Keratinocyte (primary cell): Measurements from ENCODE around the gene RNF207. TPM values are rescaled to one million over a fixed set of nuclear protein-coding genes. Genes with fewer than 3 reads are reported as not detected.

ENCODE experiments used
- DNase-seq: peaks from one replicate; pipeline ENCODE4 v3.0.0-alpha.2; 2011; ENCODE audit warnings: low read depth, missing footprints, low spot score
- FAIRE-seq: peaks from 2 replicates; lab custom pipeline; 2011; peaks lifted over from hg19 to GRCh38; lab: Jason Lieb, UNC
- H2AFZ ChIP-seq: 2 replicates; pipeline ENCODE4 v1.6.0; 2012; ENCODE audit warnings: low read length, control low read depth, inconsistent platforms; ENCODE audit not compliant: control insufficient read depth
- H3K27ac ChIP-seq: 2 replicates; pipeline ENCODE4 v1.5.1; 2011; ENCODE audit warnings: low read length; ENCODE audit not compliant: control insufficient read depth, insufficient read depth
- H3K27me3 ChIP-seq: 3 replicates; pipeline ENCODE4 v1.6.0; 2011; ENCODE audit warnings: low read length; ENCODE audit not compliant: control insufficient read depth, insufficient read depth; ENCODE audit errors: extremely low read depth
- H3K36me3 ChIP-seq, 2 experiments: 2 replicates in 1 of 2; 3 replicates in 1 of 2; pipeline ENCODE4 v1.5.1; 2011; ENCODE audit warnings: low read length in 2 of 2, mild to moderate bottlenecking in 1 of 2; ENCODE audit not compliant: control insufficient read depth in 2 of 2, insufficient read depth in 2 of 2; ENCODE audit errors: extremely low read depth in 1 of 2
- H3K4me1 ChIP-seq: 3 replicates; pipeline ENCODE4 v1.5.1; 2011; ENCODE audit warnings: low read length; ENCODE audit not compliant: control insufficient read depth, insufficient read depth; ENCODE audit errors: extremely low read depth
- H3K4me2 ChIP-seq: 3 replicates; pipeline ENCODE4 v1.6.0; 2011; ENCODE audit warnings: low read depth, low read length; ENCODE audit not compliant: control insufficient read depth, insufficient read depth; ENCODE audit errors: extremely low read depth
- H3K4me3 ChIP-seq, 3 experiments: fragments of 200-600 bp in 1 of 3; sonication (generic) in 1 of 3; 2 replicates in 2 of 3; 3 replicates in 1 of 3; pipeline ENCODE4 v1.5.1; 2011 to 2016; ENCODE audit warnings: low read length in 3 of 3, mild to moderate bottlenecking in 3 of 3, control low read depth in 2 of 3, inconsistent platforms in 1 of 3, low read depth in 1 of 3, mixed read lengths in 1 of 3, mixed run types in 1 of 3, moderate library complexity in 1 of 3; ENCODE audit not compliant: control insufficient read depth in 2 of 3, insufficient read depth in 2 of 3; ENCODE audit errors: extremely low read depth in 1 of 3
- H3K79me2 ChIP-seq: 2 replicates; pipeline ENCODE4 v1.6.0; 2012; ENCODE audit warnings: low read length; ENCODE audit not compliant: control insufficient read depth, insufficient read depth
- H3K9ac ChIP-seq: 3 replicates; pipeline ENCODE4 v1.6.0; 2011; ENCODE audit warnings: low read length; ENCODE audit not compliant: control insufficient read depth, insufficient read depth; ENCODE audit errors: extremely low read depth
- H3K9me1 ChIP-seq: 3 replicates; pipeline ENCODE4 v1.6.0; 2011; ENCODE audit warnings: low read length; ENCODE audit not compliant: control insufficient read depth, insufficient read depth; ENCODE audit errors: extremely low read depth
- H3K9me3 ChIP-seq: 2 replicates; pipeline ENCODE4 v1.5.1; 2012; ENCODE audit warnings: low read depth, low read length; ENCODE audit not compliant: control insufficient read depth
- H4K20me1 ChIP-seq: 3 replicates; pipeline ENCODE4 v1.6.0; 2011; ENCODE audit warnings: low read length; ENCODE audit not compliant: control insufficient read depth, insufficient read depth; ENCODE audit errors: extremely low read depth
- EZH2 ChIP-seq: IDR thresholded peaks from one replicate; pipeline ENCODE4 v1.6.1; 2012; ENCODE audit warnings: inconsistent platforms, mild to moderate bottlenecking, low read length, moderate library complexity
- dilution Hi-C: fragments of 300-500 bp; cut with MboI; formaldehyde crosslinking; loops from one replicate; pipeline ENCODE4 v1.7.0; 2020; ENCODE audit warnings: low sequenced_read_pairs; ENCODE audit not compliant: extremely low pct_ligation_motif_present
- polyA plus RNA-seq, 5 experiments: library from polyadenylated mRNA; depleted of rRNA in 3 of 5; stranded (reverse) in 3 of 5; stranded (forward) in 1 of 5; unstranded in 1 of 5; fragments of >200 nt; gene quantifications; 1 replicate in 1 of 5; 2 replicates in 3 of 5; 3 replicates in 1 of 5; pipeline versions ENCODE4 v1.2.1 to v1.2.3, GENCODE V29; 2011 to 2012; ENCODE audit warnings: missing spikeins in 2 of 5, low read depth in 1 of 5, low replicate concordance in 1 of 5
- TF ChIP-seq, protein P1 (sequence below), 3 experiments: IDR thresholded peaks in 1 of 3; conservative IDR thresholded peaks in 1 of 3; optimal IDR thresholded peaks in 1 of 3; 2 replicates in 2 of 3; 3 replicates in 1 of 3; pipeline versions ENCODE3 to v1.5.1; 2011; ENCODE audit warnings: low read length in 3 of 3, mild to moderate bottlenecking in 3 of 3, moderate library complexity in 2 of 3, control low read depth in 1 of 3, inconsistent platforms in 1 of 3; ENCODE audit not compliant: insufficient read depth in 2 of 3; ENCODE audit errors: extremely low read depth in 1 of 3

RNF207 gene
- polyA plus RNA-seq, 1 donor (not counting 4 experiments of a cell fraction or from before 2014, with no cell fraction given): 6.1 TPM

DNA sequence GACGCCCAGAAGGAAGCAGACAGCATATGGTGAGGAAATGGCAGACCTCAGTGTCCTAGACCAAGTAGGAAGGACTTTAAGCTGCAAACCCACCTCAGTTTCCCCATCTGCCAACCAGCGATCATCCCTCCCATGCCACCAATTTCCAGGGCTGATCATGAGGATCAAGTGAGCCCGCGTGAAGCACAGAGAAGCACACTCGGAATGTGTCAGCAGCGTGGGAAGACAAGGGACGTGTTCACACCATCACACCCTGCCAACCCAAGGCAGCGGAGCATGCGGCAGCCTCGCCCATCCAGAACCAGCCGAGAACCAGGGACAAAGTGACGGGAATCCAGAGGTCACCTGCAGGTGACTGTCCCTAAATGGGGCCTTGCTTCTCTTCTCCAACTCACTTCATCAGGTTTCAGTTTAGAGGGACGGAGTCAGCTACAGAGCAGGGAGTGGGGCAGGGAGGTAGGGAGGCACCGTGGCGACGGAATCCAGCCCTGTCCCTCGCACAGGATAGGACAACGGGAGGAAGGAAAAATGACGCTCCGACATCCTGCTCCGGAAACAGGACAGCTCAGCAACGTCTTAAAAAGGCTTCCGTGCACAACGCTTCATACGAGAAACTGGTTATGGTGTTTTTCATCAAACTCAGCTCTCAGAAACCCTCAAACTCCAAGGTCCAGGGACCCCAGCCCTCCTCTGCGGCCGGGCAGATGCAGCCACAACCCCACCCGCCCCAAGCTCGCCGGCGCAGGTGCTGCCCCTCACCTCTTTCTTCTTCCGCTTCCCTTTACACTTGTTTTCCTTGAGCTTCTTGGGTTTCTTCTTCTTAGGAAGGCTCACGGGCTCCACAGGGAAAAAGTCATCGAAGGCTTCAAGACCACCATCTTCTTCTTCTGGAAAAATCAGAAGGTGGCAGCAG, 38.3 kb upstream of the RNF207 start:
- FAIRE-seq (no peak), DNase-seq (no peak)
- H3K9me3 ChIP-seq: no peaks in the 10 kb centered on the region
- no peak overlapping the region for H3K4me2 ChIP-seq
- H3K9ac ChIP-seq: no peak overlapping the region
- no peak for TF ChIP-seq EZH2
- no peak overlapping the region for H2AFZ ChIP-seq
- H3K4me3 ChIP-seq: no peak overlapping the region
- dilution Hi-C loops: no loop called here
- H3K4me1 ChIP-seq: no peaks in the 10 kb centered on the region
- H3K79me2 ChIP-seq: no peaks in the 10 kb centered on the region
- H3K27ac ChIP-seq: no peak overlapping the region
- H4K20me1 ChIP-seq: no peaks in the 10 kb centered on the region
- H3K27me3 ChIP-seq: peaks cover 46% of the 10 kb centered on the region
- H3K9me1 ChIP-seq: no peaks in the 10 kb centered on the region
- H3K36me3 ChIP-seq: no peaks in the 10 kb centered on the region

DNA sequence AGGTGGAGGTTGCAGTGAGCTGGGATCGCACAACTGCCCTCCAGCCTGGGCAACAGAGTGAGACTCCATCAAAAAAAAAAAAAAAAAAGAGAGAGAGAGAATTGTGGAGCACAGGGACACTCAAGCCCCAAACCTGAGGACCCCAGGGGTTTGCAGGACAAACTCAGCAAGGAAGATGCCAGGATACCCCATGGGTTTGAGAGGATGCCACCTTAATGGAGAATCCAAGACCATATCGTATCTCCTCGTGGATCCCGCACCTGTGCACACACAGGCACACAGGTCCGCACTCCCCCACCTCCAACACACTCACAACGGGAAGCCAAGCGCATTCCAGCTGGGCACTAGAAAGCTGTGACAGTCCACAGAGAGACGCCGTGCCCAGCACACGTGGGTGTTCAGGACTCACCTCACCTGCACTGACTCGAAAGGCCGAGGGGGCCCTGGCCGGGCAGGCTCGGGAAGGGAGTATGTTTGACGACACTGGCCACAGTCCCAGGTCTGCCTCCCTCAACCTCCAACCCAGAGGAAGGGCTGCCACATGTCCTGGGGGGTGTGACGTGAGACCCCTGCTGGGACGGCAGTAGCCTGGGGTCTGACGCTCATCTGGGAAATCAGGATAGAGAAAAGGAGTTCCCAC, 36.9 kb upstream of the RNF207 start:
- peaks cover 42% of the 10 kb centered on the region for H3K27me3 ChIP-seq
- H3K4me1 ChIP-seq: no peaks in the 10 kb centered on the region
- H3K4me2 ChIP-seq: no peak overlapping the region
- H3K79me2 ChIP-seq: no peaks in the 10 kb centered on the region
- H3K27ac ChIP-seq: no peak overlapping the region
- DNase-seq: no peak
- H4K20me1 ChIP-seq: no peaks in the 10 kb centered on the region
- no peak overlapping the region for H3K9ac ChIP-seq
- H2AFZ ChIP-seq: no peak overlapping the region
- TF ChIP-seq, protein P1, sequence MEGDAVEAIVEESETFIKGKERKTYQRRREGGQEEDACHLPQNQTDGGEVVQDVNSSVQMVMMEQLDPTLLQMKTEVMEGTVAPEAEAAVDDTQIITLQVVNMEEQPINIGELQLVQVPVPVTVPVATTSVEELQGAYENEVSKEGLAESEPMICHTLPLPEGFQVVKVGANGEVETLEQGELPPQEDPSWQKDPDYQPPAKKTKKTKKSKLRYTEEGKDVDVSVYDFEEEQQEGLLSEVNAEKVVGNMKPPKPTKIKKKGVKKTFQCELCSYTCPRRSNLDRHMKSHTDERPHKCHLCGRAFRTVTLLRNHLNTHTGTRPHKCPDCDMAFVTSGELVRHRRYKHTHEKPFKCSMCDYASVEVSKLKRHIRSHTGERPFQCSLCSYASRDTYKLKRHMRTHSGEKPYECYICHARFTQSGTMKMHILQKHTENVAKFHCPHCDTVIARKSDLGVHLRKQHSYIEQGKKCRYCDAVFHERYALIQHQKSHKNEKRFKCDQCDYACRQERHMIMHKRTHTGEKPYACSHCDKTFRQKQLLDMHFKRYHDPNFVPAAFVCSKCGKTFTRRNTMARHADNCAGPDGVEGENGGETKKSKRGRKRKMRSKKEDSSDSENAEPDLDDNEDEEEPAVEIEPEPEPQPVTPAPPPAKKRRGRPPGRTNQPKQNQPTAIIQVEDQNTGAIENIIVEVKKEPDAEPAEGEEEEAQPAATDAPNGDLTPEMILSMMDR (optimal IDR thresholded peaks at IDR 0.05 in 1 of 3, IDR thresholded peaks at IDR 0.05 in 1 of 3, conservative IDR thresholded peaks at IDR 0.05 in 1 of 3; ENCODE audit: extremely low read depth in 1 of 3, insufficient read depth in 2 of 3, low read length in 3 of 3): no peak
- TF ChIP-seq EZH2: no peak
- H3K4me3 ChIP-seq: no peak overlapping the region
- no peaks in the 10 kb centered on the region for H3K9me3 ChIP-seq
- no peaks in the 10 kb centered on the region for H3K9me1 ChIP-seq
- dilution Hi-C loops: no loop called here
- H3K36me3 ChIP-seq: no peaks in the 10 kb centered on the region
- no peak for FAIRE-seq
